AG09319 (cell line): Measurements from ENCODE around the gene CLIP3.
A peak's percentile ranks its signal among the peaks of the same experiment; 100 is the strongest.

Source experiments
- DNase-seq: peaks from one replicate; pipeline ENCODE4 v3.0.0-alpha.2; 2010; ENCODE audit warnings: low read depth; ENCODE audit errors: extremely low read depth
- TF ChIP-seq, protein P1 (sequence below): IDR thresholded peaks from 2 replicates; pipeline ENCODE4 v1.5.1; 2011; ENCODE audit warnings: low read depth, mild to moderate bottlenecking, inconsistent platforms, low read length, moderate library complexity

Gene CLIP3

DNA sequence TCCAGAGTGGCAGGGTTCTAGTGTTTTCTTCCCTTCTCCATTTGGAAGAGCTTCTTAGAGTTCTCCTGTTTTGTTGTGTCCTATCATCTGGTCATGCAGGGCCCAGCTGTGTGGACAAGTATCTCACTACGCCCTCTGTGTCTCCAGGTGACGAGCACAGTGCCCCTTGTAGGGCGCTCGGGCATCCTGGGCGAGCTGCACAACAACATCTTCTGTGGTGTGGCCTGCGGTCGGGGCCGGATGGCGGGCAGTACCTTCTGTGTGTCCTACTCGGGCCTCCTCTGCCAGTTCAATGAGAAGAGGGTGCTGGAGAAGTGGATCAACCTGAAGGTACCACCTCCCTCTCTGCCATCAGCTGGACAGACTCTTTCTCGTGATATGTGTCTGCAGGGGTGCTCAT lies 35.0 kb upstream of the CLIP3 start:
- TF ChIP-seq, protein P1, sequence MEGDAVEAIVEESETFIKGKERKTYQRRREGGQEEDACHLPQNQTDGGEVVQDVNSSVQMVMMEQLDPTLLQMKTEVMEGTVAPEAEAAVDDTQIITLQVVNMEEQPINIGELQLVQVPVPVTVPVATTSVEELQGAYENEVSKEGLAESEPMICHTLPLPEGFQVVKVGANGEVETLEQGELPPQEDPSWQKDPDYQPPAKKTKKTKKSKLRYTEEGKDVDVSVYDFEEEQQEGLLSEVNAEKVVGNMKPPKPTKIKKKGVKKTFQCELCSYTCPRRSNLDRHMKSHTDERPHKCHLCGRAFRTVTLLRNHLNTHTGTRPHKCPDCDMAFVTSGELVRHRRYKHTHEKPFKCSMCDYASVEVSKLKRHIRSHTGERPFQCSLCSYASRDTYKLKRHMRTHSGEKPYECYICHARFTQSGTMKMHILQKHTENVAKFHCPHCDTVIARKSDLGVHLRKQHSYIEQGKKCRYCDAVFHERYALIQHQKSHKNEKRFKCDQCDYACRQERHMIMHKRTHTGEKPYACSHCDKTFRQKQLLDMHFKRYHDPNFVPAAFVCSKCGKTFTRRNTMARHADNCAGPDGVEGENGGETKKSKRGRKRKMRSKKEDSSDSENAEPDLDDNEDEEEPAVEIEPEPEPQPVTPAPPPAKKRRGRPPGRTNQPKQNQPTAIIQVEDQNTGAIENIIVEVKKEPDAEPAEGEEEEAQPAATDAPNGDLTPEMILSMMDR: no peak

DNA sequence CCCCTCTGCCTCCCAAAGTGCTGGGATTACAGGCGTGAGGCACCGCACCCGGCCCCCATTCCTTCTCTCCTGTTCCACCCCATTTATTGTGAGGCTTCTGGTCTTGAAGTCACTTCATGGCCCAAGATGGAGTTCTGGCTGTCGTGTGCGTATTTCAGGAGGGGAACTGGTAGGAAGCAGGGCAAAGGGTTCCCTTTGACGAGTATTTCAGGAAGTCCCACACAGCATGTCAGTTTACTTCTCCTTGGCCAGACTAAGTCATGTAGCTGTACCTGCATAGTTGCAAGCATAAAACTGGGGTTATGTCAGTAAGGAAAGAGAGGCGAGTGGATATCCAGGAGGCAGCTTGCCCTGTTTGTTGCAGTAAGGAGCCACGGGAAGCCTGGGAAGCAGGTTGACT lies 32.2 kb upstream of the CLIP3 start:
- no peak for DNase-seq
- TF ChIP-seq, protein P1: no peak

More for the DNA sequence above, 35.0 kb upstream of the CLIP3 start:
- no peak for DNase-seq

DNA sequence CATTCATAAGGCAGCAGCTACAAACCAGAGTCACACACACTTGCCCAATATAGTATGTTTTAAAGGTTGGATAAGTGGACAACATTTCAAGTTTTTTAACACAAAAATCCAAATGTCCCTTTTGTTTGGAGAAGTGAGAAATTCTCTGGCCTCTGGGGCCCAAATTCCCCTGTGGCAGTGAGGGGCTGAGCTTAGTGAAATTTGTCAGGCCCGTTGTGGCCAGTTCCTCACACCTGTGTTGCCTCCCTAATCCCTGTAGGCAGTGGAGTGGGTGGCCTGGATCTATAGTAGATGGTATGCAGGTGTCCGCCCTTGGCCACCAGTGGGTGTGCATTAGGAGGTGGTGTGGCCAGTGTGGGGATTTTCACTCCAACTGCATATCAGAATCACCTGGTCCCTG lies 28.7 kb upstream of the CLIP3 start:
- TF ChIP-seq, protein P1: no peak
- DNase-seq: no peak

DNA sequence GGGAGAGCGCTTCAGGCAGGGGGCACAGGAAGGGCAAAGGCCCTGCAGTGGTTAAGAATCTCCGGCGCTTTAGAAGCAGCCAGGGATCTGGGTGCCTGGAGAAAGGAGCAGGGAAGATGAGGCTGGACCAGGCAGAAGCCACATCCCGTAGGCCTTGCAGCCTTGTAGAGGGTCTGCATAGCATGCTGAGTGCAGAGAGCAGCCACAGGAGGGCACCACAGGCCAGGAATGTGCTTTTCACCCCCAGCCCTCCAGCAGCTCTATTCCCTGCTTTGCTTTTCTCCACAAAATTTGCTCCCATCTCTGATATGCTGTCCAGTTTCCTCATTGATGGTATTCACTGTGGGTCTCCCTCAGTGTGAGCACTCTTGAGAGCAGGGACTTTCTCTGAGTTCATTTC lies 27.8 kb upstream of the CLIP3 start:
- DNase-seq: no peak
- TF ChIP-seq, protein P1: peak; percentile 75

DNA sequence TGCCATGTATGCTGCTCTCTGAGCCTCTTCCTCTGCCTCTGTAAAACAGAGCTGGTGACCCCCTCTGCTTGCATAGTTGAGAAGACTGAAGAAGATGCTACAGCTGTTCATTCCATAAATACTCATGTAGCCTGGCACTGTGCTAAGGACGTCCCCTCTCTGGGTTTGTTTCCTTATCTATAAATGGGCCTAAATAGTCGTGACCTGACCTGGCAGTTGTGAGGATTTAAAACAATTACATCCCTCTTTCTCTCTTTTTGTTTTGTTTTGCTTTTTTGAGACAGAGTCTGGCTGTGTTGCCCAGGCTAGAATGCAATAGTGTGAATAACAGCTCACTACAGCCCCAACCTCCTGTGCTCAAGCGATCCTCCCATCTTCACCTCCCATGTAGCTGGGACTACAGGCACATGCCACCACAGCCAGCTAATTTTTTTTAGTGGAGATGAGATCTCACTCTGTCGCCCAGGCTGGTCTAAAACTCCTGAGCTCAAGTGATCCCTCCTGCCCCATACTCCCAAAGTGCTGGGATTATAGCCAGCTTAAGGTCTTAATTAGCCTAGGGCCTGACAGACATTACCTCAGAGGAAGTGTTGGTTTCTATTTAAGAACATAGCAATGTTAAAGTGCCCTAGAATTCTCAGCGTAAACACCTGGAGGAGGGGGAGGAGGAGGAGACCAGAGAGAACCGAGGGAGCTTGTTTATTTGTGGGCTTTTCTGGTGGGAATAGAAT lies 26.7 kb upstream of the CLIP3 start:
- TF ChIP-seq, protein P1: no peak
- DNase-seq: no peak

DNA sequence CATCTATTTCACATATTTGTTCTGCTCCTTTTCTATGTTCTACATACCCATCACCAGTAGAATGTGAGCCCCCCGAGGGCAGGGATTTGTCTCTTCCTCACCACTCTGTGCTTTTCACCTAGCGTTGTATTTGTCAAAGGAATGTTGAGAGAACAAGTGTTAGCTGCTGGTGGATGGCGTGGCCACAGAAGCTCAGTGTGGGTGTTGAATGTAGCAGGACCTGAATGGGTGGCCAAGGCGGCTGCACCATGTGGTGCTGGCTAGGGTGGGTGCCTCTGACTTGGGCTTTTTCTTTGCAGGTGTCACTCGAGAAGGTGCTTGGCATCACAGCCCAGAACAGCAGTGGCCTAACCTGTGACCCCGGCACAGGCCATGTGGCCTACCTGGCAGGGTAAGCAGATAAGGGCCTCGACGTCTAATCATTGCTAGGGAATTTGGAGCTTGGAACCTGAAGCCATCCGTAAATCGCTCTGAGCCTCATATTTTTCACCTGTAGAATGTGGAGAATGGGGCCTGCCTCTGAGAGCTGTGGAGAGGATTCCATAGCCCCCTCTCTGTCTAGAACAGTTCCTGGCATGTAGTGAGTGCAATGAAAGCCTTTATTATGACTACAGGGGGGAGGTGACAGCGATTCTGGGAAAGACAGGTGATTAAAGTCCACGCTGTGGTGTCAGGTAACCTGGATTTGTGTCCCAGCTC lies 26.0 kb upstream of the CLIP3 start:
- TF ChIP-seq, protein P1: no peak
- DNase-seq: no peak
